ENCODE results near the gene PDGFC.

The PDGFC gene

DNA sequence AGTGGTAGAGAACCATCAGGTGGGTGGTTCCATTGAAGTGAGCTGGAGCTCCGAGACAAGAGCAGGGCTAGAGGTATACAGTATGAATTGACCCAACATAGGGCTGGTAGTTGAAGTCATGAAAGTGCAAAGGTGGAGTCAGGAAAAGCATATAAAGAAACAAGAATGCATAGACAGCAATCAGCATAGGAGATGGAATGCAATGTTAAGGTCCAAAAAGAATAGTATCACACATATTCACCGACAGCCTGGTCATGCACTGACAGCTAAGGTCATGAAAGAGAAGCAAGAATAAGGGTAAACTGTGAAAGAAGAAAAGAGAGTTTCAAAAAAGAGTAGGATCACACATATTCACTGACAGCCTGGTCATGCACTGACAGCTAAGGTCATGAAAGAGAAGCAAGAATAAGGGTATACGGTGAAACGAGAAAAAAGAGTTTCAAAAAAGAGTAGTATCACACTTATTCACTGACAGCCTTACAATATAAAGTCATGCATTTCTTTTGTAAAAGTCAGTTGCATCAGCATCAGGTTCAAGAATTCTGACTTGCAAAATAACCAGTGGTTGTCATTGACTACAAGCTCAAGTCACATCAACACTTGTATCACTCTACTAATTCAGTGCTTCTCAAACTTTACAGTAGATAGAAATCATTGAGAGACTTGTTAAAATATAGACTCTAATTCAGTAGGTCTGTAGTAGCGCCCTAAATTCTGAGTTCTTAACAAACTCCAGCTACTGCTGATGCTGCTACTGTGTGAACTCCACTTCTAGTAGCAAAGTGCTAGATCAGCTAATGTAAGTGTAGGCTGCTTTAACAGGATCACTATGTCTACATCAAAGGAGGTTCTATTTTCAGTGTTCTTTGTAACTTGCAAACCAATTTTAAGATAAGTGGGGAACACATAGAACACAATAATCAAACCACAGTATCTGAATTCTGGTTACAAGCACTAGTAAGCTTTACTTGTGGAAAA, 221.9 kb downstream of the PDGFC start:
- no peak for DNase-seq (ENCODE audit: low read depth in 2 of 2)

DNA sequence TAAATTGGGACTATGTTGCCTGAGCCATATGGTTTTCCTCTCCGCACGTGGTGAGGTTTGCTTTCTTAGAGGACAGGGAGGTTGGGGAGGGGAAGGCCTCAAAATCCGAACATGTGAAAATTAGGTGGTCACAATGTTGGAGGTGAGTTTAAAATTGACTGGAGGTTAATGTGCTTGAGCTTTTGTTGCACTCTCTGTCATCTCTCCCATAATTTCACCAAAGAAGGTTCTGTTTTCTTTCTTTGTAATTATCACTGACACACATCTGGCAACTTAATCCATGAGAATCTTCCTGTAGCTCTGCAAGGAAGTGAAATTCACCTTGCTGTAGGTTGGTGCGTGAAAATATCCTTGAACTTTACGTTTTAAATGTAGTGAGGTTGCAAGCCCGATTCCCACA, 225.5 kb downstream of the PDGFC start:
- no peak for DNase-seq (ENCODE audit: low read depth in 2 of 2)

DNA sequence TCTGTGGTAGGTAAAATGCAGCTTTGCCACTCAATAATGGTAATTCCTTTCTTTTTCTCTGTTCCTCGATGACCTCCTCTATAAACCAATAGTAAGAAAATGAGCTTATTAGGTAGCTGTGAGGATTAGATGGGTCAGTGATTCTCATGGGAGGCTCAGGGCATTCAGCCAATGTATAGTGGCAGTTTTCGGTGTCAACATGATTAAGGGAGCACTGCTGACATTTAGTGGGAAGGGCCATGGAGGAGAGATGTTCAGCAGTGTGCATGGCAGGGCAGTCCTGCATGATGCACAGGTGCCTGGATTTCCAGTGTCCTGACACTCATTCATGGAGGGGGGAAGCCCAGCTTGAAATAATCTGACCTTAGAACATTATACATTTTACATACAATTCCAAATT, 232.8 kb downstream of the PDGFC start:
- no peak for DNase-seq (ENCODE audit: low read depth in 2 of 2)

DNA sequence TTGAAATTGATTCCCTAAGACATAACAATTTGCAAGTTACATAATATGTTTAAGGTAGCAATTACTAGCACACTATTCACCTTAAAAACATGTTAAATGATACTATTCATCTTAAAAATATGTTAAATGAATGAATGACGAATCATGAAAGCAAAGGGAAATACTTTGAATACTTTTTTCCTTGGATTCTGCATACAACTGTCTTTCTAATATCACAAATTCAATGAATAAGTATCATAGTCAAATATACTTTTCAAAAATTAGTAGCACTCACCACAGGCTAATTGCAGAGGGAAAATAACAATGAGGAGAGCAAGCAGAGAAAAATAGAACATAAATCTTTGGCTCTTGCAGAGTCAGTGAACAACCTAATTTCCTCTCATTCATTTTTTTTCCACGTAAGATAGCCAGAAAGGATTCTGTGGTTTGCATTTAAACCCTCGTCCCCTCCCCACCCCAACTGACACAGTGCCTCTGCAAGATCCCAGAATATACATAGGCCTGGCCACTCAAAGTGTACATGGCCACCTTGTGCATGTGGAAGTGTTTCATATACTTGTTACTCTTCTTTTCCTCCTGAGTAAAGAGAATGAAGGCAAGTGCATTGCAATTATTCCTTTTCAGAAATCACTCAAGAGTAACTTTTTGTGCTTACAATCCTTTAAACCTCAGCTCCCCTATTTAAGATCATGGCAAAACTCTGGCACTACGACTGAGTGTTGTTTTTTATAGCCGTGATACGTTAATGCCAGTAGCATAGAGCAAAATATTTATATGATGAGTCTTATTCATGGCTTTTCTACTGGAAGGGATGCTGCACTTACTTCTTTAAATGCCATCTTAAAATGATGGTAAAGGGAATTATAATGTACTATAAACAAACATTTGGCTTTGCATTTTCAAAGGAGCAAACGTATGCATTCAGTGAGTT, 236.4 kb downstream of the PDGFC start:
- no peak for DNase-seq (ENCODE audit: low read depth in 2 of 2)

DNA sequence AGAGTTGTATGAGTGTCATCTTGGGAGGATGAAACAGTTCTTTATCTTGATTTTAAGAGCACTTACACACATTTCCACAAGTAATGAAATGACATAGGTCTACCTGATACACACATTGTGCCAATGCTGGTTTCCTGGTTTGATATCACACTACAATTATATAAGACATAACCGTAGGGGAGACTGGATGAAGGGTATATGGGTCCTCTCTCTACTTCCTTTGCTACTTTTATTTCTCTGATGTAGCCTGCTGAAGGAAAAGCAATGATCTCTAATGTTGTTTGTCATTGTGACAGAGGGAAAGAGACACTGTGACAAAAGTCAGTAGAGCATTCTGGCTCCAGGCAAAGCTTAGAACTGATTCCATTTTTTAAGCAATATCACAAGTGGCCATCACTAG, 238.0 kb downstream of the PDGFC start:
- DNase-seq (ENCODE audit: low read depth in 2 of 2), result no peak

DNA sequence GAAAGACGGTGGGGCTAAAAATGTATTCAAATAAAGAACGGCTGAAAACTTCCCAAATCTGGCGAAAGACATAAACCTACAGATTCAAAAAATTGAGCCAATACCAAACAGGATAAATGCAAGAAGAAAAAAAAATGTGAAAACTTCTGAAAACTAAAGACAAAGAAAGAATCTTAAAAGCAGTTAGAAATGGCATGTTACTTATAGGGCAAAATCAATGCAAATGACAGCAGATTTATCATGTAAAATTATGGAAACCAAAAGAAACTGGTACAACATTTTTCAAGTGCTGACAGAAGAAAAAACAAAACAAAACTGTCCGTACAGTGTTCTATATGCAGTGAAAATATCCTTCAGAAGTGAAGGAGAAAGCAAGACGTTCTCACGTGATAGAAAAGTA, 239.0 kb downstream of the PDGFC start:
- DNase-seq (ENCODE audit: low read depth in 2 of 2), result no peak

DNA sequence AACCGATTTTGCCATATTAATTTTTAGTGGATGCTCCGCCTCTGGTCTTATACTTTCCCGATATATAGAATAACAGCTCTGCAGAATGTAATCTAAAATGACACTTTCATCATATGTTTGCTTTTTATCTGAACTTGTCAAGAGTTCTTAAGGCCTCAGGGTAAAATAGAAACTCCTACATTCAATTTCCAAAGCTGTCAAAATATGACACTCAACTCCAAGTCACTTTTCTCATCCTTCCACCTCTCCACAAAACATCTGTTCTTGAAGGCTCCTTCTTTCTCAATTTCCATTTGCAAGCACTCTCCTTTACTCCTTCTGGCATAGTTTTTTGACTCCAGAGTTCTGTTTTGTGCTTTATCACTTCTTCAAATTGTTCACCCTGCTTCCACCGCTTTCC, 242.2 kb downstream of the PDGFC start:
- no peak for DNase-seq (ENCODE audit: low read depth in 2 of 2)

DNA sequence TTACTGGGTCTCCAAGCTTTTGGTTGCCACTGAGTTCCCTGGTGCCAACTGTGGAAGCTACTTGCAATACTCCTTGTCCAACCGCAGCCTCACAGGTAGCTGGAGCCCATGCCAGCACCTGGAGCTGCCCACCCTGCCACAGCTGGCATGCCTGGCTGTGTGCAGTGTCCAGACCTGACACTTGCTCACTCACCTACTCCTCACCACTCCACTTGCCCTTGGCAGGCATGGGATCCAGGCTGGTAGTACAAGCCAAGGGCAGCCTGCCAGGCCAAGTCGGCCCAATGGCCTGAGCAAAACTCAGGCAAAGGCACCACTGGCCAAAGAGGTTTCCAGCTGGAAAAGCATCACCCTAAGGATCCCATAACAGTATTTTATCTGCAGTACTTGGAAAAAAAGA, 246.3 kb downstream of the PDGFC start:
- no peak for DNase-seq (ENCODE audit: low read depth in 2 of 2)

DNA sequence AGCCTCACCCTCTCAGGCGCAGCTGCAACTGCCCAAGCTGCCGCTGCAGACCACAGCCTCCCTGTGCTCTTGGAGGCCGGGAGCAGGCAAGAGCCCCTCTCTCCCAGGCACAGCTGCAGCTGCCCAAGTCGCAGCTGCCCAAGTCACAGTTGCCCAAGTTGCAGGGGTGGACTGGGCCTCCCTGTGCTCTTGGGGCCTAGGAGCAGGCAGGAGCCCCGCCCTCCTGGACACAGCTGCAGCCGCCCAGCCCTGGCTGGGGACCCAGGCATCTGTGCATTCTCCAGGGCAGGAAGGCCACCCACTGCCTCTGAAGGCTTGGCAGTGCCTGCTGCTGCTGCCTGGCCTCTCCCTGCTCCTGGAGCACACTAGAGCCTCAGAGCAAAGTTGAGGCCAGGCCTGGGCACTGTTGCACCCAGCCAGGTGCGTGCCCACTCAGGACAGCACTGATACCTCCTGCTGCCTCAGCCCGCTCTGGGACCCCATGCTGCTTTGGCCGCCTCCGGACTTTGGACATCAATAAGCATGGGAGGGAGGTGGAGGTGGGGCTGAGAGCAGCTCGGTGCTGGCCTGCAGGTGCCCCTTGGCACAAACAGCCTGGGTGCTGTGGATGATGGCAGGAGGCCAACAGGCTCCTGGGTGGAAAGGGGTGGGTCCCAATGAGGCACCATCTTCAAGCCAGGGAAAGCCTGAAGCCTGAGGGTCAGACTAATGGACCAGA, 247.5 kb downstream of the PDGFC start:
- no peak for DNase-seq (ENCODE audit: low read depth in 2 of 2)

DNA sequence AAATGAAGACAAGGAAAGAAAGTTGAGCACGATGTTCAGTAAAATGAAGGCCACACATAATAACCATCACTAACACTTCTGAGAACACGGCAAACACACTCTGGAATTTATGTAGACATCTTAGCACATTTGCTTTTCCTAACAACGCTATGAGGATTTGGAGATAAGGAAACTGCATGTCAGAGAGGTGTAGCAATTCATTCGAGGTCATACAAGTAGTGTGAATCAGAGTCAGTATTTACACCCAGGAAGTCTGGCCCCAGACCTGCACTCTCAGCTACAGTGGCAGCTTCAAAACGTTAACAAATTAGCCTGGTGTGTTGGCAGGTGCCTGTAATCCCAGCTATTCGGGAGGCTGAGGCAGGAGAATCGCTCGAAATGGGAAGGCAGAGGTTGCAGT, 253.4 kb downstream of the PDGFC start:
- no peak for DNase-seq (ENCODE audit: low read depth in 2 of 2)

DNA sequence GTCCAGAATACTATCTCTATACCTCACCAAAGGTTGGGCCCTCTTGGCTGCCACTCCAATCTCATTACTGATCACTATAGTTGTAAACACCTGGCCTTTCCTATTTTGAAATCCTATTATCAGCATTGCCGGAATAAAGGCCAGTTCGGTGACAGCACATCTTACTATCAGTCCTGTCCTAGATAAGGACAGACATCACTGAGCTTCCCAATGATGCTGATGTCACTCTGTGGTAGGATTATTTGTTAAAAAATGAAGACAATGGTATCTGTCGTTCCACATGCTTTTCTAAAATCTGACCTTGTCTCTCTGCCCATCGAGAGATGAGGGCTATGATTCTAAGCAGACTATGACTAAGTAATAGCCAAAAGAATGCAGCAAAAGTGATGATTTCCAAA, 260.4 kb downstream of the PDGFC start:
- DNase-seq (ENCODE audit: low read depth in 2 of 2), result no peak

Measured in stimulated activated CD8-positive, alpha-beta memory T cell treated with anti-CD3 and anti-CD28 coated beads, Interleukin-2, amount 100 ng/mL, for 1 hour (primary cell).